NCI-H187 treated with DMSO at 0.1 percent for 48 hours (cell line): Measurements from ENCODE around the gene ACHE.
"Not testable (repeated sequence)": the region's sequence is repeated elsewhere in the genome, so short reads cannot be mapped to it uniquely, and the experiment has no call there.

Experiments
- DNase-seq: peaks from one replicate; lab custom pipeline; 2025; lab: John Stamatoyannopoulos, UW

The ACHE gene

DNA sequence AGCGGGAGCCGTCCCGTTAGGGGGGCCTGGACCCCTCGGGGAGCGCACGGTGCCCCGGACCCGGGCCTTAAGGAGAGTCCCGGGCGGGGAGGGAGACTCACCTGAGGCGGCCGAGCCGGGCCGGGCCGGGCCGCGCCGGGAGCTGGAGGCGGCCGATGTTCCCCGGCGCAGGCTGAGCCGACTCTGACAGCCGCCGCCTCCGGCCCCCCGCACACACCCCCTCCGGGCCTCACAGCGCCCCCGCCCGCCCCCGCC, at the start of gene ACHE:
TSS of gene ACHE (minus strand) at position 188 of the 255 bp plus-strand sequence. CDS start 1,656 bp downstream, outside the sequence.
- DNase-seq, result no peak

DNA sequence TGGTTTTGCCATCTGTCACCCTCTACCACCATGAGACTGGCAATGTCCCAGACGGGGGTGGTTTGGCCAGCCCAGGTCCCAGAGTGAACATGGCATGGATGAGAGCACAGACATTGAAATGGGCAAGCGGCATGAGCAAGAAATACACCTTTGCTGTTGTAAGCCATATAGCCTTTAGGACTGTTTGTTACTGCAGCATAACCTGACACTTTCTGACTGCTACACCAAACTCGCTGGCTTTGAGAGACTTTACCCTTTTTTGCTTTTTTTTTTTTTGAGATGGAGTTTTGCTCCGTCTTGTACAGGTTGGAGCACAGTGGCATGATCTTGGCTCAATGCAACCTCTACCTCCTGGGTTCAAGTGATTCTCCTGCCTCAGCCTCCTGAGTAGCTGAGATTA, 48.5 kb upstream of the ACHE start:
- DNase-seq, result no peak

DNA sequence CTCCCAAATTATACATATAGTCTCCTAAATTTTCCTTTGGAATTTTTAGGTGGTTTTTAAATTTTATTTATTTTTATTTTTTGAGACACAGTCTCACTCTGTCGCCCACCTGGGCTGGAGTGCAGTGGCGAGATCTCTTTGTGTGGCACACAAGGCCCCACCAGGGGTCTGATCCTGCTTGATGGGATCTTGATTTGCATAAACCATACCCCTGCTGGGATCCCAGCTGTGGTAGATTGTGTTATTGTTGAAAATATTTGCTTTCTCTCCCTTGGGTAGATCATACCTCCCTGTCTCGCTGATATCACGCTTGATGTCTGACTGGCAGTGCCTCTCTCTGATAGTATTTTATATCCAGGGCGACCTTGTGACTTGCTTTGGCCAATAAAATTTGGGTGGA, 48.0 kb upstream of the ACHE start:
- DNase-seq, result no peak

DNA sequence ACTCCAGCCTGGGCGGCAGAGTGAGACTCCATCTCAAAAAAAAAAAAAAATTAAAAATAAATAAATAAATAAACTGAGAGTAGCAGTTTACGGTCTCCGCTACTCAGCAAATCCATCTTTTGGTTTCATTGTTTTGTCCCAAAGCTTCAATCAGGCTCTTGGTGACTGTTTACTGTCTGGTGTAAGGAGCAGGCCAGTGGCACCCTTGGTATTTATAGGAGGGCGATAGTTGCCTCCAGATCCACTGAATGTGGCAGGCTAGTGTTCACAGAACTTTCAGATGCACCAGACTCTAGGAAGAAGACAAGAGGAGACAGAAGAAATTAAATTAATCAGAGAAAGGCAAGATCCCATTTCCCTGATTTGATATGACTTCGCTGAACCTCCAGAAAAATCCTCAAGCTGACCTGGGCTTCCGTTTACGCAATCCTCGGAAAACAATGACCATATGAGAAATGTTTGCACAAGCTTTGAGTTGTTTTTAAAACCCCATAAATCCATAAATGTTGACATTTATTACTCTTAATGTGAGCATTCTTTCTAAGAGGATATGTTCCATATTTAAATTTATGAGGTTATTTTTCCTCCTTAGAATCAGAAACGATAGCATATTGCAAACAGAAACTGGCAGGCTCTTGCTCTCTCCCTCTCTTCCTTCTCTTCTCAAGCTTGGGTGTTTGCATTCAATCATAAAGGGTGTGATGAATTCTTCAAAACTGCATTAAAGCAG, 46.5 kb upstream of the ACHE start:
- DNase-seq, result no peak

DNA sequence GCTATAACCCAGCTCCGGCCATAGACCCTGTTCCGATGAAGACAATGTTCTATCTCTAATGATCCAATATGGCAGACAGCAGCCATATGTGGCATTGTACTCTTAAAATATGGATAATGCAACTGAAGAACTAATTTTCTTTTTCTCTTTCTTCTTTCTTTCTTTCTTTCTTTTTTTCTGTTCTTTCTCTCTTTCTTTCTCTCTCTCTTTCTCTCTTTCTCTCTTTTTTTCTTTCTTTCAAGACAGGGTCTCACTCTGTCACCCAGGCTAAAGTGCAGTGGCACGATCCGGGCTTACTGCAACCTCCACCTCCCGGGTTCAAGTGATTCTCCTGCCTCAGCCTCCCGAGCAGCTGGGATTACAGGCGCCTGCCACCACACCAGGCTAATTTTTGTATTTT, 40.5 kb upstream of the ACHE start:
- DNase-seq, result not testable (repeated sequence)

DNA sequence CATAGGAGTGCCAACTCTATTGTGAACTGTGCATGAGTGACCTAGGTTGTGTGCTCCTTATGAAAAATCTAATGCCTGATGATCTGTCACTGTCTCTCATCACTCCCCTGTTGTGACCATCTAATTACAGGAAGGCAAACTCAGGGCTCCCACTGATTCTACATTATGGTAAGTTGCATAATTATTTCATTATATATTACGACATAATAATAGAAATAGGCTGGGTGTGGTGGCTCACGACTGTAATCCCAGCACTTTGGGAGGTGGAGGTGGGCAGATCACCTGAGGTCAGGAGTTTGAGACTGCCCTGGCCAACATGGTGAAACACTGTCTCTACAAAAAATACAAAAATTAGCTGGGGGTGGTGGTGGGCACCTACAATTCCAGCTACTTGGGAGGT, 39.7 kb upstream of the ACHE start:
- DNase-seq, result not testable (repeated sequence)

GRCh38 chr7:100933734-100934133, 38.0 kb upstream of the ACHE start:
- no peak for DNase-seq

DNA sequence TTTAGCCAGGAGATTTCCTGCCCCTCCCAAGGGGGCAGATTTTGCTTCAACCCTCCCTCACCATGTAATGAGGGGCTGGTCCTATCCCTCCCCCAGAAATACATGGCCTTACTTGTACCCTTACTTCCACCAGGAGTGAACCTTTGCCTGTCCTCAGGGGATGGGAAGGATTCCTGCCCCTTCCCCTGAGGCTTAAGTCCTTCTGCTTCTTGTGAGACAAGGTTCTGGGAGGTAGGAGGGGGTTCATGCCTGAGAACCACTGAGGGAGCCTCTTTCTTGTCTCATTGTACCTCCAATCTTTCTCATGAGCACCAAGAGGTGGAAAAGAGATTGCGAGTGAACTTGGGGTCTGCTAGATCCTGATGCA, 34.1 kb upstream of the ACHE start:
- DNase-seq, result no peak

GRCh38 chr7:100923616-100924015, 27.9 kb upstream of the ACHE start:
- DNase-seq, result not testable (repeated sequence)

DNA sequence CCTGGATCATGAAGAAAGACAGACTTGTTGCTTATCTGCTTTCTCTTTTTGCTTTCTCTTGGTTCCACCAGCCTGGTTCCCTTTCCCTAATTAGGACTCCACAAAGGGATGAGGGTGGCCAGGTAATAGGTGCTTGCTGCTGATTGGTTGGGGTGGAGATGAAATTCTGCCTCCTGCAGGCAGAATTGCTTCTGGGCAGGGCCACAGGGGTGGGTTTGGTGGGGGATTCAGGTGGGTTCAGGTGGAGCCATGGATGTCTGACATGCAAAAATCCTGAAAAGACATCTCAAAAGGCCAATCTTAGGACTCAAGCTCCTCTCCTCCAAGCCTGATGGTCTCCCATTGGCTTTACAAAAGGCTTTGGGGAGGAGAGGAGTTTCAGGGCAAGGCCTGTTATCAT, 25.4 kb upstream of the ACHE start:
- no peak for DNase-seq

GRCh38 chr7:100919779-100920437, 24.2 kb upstream of the ACHE start:
- DNase-seq, result not testable (repeated sequence)

GRCh38 chr7:100919335-100919734, 23.6 kb upstream of the ACHE start:
- DNase-seq, result not testable (repeated sequence)

DNA sequence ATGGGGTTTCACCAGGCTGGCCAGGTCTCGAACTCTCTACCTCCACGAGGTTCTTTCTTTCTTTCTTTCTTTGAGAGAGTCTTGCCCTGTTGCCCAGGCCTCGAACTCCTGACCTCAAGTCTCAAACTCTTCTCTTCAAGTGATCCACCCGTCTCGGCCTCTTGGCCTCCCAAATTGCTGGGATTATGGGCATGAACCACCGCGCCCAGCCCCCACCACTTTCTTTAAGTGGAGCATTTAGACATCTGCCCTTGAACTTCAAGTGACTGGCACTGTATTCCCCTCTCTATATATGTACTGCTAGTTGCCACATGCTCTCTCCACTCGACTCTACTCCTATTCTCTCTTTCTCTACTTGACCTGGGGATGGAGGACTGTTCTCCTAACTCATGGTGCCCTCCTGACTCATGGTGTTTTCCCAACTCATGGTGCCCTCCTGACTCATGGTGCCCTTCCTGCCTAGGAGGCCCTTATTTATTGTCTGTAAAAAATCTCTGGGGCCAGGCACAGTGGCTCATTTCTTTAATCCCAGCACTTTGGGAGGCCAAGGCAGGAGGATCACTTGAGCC, 19.3 kb upstream of the ACHE start:
- no peak for DNase-seq

DNA sequence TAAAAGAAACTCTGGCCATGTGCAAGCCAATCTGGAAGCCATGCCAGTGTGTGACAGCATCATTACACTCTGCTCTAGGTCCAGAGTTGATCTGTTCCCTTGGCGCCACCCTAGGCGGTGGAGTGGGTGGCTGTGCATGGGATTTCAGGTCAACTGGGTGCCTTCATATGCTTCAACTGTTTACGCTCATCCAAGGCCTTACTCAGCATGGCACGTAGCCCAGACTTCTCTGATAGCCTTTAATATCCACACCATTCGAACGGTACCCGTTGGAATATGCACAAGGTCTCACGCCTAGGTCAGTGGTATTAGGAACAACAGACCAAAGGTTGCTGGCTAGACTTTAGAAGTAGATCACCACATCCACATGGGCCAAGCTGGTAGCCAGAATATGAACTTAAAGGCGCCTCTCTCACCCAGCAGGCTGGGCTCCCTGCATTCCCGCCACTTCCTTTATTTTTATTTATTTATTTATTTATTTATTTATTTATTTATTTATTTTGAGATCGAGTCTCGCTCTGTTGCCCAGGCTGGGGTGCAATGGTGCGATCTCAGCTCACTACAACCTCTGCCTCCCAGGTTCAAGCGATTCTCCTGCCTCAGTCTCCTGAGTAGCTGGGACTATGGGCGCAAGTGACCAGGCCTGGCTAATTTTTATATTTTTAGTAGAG, 18.7 kb upstream of the ACHE start:
- no peak for DNase-seq

DNA sequence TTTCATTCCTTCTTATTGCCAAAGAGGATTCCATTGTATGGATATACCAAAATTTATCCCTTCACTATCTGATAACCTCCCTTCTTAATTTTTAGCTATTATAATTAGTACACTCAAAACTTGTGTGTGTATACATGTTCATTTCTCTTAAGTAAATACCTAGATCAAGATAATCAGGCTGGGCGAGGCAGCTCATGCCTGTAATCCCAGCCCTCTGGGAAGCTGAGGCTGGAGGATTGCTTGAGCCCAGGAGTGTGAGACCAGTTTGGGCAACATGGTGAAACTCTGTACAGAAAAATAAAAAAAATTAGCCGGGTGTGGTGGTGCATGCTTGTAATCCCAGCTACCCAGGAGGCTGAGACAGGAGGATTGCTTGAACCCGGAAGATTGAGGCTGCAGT, 15.8 kb upstream of the ACHE start:
- DNase-seq, result no peak

- DNase-seq, result not testable (repeated sequence)
Observed at GRCh38 chr7:100910443-100910842, 14.8 kb upstream of the ACHE start.

DNA sequence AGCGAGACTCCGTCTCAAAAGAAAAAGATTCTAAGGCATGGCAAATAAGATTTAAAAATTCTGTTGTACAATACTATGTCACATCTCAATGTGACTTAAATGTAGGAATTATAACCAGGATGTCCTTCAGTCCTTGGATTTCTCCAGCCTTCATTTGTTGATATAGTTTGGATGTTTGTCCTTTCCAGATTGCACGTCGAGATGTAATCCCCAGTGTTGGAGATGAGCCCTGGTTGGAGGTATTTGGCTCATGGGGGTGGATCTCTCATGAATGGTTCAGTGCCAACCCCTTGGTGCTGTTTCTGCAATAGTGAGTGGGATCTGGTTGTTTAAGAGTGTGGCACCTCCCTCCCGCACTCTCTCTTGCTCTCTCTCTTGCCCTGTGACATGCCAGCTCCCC, 12.8 kb upstream of the ACHE start:
- no peak for DNase-seq

- DNase-seq, result no peak
Observed at GRCh38 chr7:100902638-100903037, 7.0 kb upstream of the ACHE start.

- no peak for DNase-seq
Observed at GRCh38 chr7:100901921-100902332, 6.2 kb upstream of the ACHE start.

- no peak for DNase-seq
Observed at GRCh38 chr7:100900978-100901377, 5.3 kb upstream of the ACHE start.

DNA sequence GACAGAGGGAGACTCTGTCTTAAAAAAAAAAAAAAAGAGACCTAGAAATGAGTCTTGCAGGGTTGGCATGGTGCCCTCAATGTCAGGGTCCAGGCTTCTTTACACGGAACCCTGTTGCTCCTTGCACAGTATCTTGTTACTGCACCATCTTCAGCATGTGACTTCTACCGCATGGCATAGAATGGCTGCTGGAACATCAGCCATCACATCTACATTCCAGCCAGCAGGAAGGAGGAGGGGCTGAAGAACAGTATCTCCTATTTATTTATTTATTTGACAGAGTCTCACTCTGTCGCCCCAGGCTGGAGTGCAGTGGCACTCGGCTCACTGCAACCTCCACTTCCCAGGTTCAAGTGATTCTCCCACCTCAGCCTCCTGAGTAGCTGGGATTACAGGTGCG, 3.7 kb upstream of the ACHE start:
- DNase-seq, result no peak

DNA sequence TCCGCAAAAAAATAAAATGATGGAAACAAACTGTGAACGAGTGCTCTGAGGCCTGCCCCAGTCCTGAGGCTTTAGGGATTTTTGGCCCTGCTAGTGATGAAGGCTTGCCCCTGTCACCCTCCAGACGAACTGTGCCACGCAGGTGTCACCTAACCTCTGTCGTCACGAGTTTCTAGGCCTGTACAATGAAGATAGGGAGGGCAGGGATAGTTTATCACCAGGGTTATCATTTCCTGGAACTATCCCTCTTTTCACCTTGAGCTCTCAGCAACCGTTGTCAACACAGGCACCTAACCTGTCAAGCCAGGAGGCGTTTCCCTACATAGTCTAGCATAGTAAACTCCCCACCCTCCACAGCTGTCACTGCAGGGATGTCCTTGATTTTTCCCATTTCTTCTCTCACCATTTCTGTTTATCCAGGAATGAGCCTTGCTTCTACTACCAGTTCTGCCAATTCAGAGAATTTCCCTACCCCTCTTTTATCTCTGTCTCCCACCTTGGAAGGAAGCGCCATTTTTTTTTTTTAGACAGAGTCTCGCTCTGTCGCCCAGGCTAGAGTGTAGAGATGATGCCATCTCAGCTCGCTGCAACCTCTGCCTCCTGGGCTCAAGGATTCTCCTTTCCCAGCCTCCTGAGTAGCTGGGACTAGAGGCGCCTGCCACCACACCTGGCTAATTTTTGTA, 2.2 kb upstream of the ACHE start:
- DNase-seq, result no peak
